Stimulated activated CD8-positive, alpha-beta memory T cell treated with anti-CD3 and anti-CD28 coated beads, Interleukin-12 subunit alpha, Interleukin-12 subunit beta, amount 100 ng/mL, for 24 hours (primary cell): ENCODE data around the gene ABO.
"Not testable (repeated sequence)": the region's sequence is repeated elsewhere in the genome, so short reads cannot be mapped to it uniquely, and the experiment has no call there.

Source experiments
- DNase-seq: peaks from one replicate; pipeline ENCODE4 v3.0.0-alpha.2; 2020; ENCODE audit errors: extremely low read depth

ABO gene

DNA sequence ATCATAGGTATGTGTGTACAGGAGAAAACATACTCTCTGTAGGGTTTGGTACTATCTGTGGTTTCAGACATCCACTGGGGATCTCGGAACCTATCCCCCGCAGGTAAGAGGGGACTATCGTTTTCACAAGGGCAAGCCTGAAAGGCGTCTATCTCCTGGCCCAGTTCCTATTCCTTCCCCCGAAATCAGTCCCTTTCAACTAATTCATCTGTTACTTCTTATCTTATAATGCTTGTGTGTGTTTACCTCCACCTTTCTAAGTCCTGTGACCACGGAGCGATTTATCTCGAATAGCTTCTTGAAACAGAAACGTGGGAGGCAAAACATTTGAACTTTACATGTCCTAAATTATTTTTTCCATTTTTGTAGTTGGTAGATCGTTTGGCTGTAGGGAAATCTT, 11.4 kb downstream of the ABO start:
- no peak for DNase-seq

DNA sequence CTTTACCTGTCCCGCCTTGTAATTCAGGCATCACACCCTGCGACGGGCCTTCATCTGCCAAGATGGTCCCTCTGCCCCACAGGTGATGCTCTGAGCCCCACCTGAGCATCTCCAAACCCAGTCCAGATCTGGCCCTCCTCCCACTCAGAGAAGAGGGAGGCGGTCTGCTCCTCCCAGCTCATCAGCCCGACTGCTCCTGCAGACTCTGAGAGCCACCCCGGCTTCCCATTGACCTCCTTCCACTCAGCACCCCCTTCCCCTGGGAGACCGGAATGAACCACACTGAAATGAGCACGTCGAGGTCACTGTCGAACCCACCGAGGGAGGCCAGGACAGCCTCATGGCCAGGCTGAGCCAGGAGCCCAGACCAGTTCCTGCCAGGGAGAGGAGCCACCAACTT, 12.8 kb downstream of the ABO start:
- DNase-seq: no peak

DNA sequence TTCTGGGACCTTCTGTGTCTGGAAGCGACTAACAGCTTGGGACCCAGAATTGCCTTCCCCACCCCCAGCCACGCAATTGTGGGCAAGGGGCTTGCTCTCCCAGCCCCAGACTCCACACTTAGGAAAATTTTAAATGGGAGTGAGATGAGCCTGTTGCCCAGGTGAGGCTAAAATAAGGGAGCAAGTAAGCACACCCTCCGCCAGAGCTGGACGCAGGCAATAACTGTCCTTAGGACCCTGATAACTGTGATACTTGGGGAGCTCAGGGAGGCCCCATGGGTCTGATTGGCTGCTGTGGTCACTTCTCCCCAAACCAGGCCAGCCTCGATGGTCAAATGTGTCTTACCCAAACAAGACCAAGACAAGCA, 13.3 kb downstream of the ABO start:
- DNase-seq: no peak

DNA sequence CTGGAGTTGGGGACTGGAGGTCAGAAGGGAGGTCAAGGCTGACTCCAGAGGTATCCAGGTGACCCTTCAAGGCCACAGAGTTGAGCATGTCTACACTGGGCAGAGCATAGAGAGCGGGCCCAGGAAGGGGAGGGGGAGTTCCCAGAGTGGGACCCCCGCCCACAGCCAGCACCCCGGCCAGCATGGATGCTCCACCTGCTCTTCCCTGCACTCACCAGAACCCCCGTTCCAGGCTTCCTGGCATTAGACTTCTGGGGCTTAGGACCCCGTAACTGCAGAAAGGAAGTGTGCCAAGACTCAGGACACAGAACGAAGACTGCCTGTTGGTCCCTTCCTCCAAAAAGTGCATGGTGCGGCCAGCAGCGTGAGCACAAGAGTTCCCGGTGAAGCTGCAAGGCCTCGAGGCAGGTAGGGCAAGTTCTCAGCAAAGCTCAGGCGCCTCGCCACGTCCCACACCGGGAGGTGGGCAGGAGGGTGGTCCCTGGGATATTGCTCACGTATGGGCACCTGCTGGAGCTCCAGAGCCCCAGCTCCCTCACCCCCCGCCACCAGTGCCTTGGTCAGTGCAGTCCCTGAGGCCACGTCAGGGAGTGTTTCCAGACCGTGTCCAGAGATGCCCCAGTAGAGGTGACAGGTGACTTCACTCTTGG, 13.8 kb downstream of the ABO start:
- DNase-seq: no peak

DNA sequence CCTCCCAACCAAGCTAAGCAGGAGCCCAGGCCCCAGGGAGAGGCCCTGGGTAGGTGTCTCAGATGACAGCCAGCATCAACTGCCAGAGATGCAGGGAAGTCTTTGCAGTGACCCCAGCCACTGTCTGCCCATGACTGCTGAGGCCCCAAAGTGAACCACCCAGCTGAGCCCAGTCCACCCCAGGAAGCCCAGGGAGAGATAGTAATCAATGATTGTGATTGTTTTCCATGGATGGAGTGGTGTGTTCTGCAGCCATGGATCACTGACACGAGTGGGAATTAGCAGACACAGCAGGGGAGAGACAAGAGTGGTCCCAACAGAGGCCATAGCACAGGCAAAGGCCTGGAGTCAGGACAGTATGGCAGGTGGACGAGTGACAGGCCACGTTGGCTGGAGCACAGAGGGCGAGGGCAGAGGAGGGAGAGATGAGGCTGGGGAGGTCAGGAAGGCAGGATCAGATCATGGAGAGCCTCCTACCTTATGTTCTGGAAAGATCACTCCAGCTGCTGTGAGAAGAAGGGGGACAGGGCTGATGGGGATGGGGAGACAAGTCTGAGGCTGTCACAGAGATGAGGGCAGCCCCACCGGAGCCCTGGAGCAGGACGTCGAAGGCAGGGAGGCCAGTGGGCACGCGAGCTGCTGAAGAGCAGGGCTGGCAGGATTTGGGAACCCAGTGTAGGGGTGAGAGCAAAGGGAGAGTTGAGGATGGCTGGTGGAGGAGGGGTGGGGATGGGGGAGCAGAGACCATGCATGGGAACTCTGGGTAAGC, 14.5 kb downstream of the ABO start:
- DNase-seq: no peak

DNA sequence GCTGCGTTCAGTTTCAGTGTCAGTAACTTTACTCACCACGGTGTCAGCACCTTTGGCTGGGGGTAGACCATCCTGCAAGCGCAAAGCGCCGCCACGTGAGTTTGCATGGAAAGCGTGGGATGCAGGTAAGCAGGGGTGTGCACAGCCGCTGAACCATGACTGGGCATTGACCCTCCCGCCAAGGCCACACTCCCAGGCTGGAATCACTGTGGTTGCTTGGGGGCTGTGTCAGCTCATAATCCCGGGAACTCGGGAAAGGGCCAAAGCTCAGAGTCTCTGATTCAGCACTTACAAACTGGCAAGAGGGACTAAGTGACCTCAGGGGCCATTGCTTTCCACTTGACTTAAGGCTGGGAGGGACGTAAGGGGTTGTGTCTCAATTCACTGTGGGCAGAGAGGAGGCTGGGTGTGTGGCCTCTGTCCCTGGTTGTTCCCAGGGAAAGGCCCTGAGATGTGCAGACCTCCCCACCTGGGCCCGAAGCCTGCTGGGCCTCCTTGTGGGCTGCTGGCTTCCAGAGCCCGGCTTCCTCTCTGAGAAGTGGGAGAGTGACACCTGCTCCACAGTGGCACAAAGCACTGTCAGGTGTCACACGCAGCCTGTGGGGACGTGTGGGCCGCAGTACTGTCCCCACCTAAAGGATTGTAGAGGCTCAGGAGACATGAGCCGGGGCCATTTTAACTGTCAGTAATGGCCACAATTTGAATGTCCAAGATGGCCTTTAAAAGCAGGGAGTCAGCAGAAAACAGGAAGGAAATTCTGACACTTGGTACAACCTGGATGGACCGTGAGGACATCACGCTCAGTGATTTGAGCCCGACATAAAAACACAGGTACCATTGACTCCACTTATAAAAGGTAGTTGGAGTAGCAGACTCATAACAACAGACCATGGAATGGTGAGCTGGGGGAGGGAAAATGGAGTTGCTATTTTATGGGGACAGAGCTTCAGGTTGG, 16.7 kb downstream of the ABO start:
- no peak for DNase-seq

DNA sequence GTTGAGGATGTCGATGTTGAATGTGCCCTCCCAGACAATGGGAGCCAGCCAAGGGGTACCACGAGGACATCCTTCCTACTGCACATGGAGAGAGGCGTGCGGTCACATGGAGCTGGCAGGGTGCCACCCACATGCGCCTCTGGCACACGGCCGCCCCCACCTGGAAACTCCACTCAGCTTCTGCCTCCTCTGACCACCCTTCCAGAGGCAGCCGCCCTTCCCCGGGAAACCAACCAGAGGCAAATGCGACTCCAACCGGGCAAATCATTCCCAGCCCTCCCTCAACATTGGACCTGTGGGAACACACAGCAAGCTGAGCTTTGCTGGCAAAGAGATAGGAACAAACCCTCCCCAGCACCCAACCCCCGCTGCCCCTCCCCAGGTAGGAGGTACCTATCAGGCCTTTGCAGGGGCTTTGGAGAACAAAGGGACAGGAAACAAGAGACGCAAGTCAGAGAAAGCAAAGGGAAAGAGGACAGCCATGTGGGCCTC, 17.5 kb downstream of the ABO start:
- DNase-seq: no peak

DNA sequence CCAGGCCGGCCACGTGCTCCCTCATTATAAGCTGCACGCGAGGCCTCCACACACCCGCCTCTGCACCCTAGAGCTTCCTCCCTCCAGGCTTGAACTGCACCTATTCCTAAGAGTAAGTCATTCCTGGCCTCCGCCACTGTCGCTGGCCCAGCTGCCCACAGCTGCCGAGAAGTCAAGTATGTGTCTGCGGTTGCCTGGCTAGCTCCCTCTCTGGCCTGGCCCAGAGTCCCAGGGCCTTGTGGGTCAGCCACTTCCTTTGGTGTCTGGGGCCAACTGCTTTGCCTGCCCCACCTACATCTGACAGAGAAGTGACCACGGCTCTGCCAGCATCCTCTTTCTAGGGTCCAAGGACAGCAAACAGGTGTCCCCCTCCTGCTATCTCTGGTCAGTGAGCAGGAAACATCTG, 18.3 kb downstream of the ABO start:
- DNase-seq: no peak

DNA sequence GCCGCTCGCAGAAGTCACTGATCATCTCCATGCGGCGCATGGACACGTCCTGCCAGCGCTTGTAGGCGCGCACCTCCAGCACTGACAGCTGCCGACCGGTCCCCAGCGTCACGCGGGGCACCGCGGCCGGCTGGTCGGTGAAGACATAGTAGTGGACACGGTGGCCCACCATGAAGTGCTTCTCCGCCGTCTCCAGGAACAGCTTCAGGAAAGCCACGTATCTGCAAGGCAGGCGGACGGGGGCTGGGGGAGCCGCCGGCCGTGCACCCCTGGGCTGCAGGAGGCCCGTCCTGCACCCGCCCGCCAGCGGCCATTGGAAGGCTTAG, 18.9 kb downstream of the ABO start:
- DNase-seq: no peak

DNA sequence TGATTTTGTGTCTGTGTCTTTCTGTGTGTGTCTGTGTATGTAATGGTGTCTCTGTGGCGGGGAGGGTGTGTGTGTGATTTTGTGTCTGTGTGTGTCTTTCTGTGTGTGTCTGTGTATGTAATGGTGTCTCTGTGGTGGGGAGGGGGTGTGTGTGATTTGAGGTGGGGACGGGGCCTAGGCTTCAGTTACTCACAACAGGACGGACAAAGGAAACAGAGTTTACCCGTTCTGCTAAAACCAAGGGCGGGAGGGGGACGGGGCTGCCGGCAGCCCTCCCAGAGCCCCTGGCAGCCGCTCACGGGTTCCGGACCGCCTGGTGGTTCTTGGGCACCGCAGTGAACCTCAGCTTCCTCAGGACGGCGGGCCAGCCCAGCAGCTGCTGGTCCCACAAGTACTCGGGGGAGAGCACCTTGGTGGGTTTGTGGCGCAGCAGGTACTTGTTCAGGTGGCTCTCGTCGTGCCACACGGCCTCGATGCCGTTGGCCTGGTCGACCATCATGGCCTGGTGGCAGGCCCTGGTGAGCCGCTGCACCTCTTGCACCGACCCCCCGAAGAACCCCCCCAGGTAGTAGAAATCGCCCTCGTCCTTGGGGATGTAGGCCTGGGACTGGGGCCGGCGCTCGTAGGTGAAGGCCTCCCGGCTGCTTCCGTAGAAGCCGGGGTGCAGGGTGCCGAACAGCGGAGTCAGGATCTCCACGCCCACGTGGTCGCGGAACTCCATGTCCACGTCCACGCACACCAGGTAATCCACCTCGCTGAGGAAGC, 19.4 kb downstream of the ABO start:
- DNase-seq: no peak

DNA sequence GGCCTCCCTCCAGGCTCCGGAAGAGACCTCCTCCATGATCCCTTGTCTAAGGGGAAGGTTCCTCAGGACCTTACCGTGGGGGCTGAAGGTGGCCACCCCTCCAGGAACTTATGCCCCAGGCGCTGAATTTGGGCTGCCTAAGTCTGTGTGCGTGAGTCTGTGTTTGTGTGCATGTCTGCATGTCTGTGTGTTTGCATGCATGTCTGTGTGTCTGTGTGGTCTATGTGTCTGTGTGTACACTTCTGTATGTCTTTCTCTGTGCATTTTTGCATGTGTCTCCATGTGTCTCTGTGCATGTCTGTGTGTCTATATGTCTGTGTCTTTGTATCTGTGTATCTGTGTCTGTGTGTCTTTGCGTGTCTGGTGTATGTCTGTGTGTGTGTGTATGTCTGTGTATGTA, 20.5 kb downstream of the ABO start:
- DNase-seq: no peak

DNA sequence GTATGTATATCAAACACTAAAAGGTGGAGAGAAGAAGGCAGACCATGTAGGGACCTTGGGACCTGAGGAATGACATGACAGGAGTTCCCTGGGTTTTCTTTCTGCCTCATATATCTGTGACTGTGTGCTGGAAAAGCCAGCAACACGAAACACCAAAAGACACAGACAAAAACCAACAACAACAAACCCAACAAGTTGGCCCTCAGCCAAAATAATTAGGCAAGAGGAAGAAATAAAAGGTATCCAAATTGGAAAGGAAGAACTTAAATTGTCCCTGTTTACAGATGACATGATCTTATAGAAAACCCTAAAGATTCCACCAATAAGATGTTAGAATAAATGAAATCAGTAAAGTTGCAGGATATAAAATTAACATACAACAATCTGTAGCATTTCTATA, 21.7 kb downstream of the ABO start:
- no peak for DNase-seq

DNA sequence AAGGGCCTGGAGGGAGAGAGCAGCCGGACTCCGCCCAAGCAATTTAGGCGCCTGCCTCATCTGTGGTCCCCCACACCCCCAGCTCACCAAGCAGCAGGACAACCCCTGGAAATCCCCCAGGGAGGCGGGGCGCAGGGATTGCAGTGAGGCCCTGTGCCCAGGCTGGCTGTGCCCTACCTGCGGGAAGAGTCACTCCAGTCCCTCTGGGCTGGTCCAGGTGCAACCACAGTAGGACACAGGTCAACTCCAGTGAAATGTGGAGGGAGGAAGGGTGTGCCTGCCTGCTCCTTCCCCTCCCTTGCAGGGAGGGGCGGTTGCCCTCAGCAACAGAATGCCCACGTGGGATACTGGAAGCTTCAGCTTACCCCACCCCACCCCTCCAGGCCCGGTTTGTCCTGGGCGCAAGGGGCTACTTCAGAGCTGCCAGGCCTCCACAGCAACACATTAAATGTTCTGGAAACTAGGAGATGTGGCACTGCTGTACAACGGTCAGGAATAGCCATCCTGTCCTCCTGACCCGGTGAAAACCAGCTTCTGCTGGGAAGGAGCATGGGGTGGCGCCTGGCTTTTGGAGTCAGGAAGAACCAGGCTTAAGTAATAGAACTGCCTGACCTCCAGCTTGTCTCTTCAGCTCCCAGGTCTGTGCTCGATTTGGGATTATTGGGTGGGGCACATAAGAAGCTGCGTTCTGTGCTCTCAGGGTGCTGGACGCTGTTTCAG, 22.5 kb downstream of the ABO start:
- no peak for DNase-seq

DNA sequence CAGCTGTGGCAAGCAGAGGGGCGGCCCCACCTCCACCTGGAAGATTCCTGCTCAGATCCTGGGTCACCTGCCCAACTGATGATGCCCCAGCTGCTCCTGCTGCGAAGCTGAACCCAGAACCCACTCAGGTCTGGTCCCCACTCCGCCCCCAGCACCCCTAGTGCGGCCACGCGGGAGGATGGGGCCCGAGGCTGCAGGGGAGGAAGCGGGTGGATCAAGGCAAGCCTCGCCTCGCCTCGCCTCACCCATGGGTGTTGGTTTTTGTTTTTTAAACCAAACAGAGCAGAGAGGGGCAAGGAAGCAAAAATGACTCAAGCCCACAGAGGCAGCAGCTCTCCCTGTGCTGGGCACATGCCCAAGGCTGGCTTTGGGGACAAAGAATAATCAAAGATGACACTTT, 23.2 kb downstream of the ABO start:
- DNase-seq: no peak

DNA sequence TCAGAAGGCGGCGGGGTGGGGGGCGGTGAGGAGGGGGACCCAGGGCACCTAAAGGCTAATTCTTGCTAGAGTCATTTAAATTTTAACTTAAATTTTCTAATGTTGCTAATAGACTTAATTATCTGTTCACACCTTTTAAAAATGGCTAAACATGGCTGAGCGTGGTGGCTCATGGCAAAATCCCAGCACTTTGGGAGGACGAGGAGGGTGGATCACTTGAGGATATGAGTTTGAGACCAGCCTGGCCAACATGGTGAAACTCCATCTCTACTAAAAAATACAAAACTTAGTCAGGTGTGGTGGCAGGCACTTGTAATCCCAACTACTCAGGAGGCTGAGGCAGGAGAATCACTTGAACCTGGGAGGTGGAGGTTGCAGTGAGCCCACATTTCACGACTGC, 23.8 kb downstream of the ABO start:
- DNase-seq: not testable (repeated sequence)

DNA sequence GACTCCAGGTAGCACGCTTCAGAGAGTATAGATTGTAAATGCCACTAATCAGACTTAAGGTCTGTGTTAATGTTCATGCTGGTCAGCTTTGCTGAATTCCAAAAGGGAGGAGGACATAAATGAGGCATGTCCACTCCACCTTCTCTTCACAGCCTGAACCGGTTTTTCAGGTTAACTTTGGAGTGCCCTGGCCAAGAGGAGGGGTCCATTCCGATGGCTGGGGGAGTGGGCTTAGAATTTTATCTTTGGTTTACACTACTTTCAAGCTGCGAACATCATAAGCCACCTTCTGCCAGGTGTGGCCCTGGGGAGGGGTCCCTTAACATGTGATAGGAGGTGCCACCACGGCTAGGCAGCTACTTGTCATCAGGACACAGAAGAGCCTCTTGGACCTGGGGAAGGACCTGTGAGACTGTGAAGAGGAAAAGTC, 24.2 kb downstream of the ABO start:
- no peak for DNase-seq

DNA sequence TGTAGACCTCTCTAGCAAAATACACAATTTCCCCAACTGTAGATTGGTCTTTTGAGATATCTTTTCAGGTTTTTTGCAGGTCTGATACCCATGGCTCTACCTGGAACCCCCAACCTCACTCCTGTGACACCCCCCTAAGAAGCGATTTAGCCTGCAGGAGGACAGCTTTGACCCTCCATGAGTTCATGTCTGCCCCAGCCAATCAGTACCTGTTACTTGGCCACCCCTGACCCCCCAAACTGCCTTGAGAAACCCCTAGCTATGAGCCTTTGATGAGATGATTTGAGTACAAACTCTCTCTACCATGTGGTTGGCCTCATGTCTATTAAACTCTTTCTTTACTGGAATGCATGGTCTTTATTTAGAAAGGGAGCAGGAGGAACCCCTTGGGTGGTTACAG, 25.7 kb downstream of the ABO start:
- no peak for DNase-seq

DNA sequence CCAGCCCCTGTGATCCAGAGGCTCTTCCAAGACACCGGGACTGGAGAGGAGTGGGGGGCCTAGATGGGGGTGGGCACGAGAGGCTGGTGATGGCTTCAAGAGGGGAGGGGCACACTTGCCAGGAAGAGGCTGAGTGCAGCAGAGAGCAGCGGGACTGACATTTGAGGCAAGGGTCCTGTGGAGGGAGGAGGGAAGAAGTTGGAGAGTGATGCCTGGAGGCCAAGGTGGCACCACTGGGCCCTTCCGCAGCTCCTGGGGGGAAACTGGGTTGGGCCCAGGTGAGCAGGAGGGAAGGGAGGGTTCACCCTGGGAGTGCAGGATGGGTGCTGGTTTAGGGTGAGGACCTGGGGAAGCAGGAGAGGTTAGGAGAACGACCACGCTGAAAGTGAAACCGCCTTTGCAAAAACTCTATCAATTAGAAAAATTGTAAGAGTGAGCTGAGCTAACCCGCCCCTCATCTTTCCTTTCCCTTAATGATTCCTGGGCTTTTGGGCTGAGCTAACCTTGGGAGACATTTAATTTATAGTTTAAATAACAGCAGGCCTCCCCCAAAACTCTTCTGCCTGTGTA, 26.2 kb downstream of the ABO start:
- no peak for DNase-seq

DNA sequence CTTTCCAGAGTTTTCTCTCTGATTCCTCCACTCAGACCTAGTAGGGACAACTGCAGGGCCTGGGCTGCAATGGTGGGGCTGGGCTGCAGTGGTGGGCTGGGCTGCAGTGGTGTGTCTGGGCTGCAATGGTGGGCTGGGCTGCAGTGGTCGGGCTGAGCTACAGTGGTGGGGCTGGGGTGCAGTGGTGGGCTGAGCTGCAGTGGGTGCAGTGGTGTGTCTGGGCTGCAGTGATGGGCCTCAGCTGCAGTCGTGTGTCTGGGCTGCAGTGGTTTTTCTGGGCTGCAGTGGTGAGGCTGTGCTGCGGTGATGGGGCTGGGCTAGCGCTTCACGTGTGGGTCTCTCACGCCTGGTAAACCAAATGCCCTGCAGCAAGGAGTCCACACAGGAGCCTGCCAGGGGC, 27.4 kb downstream of the ABO start:
- DNase-seq: no peak

DNA sequence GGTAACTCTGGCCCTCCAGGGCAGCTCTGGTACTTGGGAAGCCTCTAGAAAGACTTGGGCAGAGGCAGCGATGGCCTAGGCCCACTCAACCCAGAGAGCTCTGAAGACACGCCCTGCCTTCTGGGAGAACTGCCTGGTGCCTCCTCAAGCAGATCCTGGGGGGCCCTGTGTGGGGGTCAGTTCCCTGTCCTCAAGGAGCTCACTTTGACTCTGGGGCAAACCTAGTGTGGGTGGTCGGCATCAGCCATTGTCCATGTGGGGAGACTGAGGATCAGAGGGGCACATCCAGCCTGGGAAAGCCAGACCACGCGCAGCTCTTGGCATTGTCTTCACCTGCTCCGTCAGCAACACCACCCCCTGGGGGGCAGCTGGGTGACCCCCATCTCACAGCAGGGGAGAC, 28.0 kb downstream of the ABO start:
- no peak for DNase-seq

DNA sequence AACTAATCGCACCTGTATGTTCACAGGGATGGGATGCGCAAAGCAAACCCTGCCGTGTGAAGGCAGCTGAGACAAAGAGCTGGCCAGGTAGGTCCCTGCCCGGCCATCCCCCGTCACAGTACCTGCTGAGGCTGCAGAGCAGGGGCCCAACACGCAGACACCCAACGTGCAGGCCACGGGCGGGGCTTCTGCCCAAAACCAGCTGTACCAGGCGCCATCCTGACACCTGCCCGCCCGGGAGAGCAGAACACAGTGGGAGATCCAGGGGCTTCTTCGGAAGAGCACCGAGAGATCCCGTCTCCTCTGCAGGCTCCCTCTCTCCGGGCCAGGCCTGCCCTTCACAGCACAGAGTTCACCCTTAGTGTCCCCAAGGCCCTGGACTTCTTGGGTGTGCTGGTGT, 28.4 kb downstream of the ABO start:
- no peak for DNase-seq
